Measurements from ENCODE around the gene KIRREL3.

KIRREL3 gene

DNA sequence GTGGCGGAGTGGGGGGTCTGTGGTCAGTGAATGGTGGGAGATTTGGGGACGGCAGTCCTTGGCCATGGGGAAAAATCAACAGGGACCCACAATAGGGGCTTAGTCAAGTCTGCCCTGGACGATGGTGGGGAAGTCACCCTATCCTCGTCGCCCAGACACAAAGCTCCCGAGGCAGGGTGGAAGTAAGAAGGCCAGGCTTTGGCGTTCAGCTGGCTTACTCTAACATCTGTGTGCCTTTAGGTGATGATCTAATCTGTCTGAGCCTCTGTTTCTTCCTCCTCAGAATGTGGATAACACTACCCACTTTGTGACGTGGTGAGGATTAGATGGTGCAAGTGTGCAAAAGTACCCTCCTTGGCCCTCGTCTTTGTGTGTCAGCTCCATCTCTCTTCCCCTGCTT lies 452.9 kb downstream of the KIRREL3 start:
- no peak for DNase-seq (ENCODE audit: low read depth in 1 of 2, low spot score in 1 of 2)
- no peak for TF ChIP-seq JUND (IDR thresholded peaks at IDR 0.05; ENCODE audit: low read depth)
- in situ Hi-C loops (cut with HindIII; ENCODE audit: low pct_unique_long_range_greater_than_20kb, low sequenced_read_pairs) = no loop called here

DNA sequence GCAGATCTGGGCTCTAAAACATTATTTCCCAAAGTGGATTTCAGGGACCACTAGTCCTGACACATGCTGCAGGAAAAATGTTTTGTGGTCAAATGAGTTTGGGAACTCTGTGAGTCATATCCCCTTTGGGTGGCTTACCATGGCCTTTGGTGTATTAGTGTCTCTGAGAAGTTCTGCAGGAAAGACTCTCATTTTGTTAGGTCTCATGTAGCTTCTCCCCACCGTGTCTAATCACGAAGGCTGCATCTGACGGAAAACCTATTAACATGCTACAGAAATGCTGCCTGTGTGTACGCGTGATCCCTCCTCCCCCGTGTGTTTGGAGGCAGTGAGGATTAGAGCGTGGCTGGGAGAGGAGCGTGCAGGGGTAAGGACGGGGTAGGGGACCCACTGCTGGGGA lies 453.4 kb downstream of the KIRREL3 start:
- in situ Hi-C loops (cut with HindIII; ENCODE audit: low pct_unique_long_range_greater_than_20kb, low sequenced_read_pairs) = no loop called here
- no peak for TF ChIP-seq JUND (IDR thresholded peaks at IDR 0.05; ENCODE audit: low read depth)
- no peak for DNase-seq (ENCODE audit: low read depth in 1 of 2, low spot score in 1 of 2)

DNA sequence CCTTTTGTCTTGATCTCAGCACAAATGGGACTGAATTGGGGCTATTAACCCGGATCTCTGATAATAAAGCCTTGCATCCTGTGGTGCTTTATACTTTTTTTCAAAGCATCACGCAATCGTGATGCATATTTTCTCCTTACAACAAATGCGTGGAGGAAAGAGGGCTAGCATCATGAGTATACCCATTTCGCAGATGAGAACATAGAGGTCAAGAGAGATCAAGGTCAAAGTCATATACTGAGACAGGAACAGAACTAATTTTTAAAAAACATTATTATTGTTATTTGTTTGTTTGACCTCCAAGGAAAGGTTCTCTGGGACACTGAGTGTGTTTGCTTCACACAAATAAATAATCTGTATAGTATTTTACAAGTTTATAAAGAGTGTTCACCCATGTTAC lies 453.9 kb downstream of the KIRREL3 start:
- no peak for DNase-seq (ENCODE audit: low read depth in 1 of 2, low spot score in 1 of 2)
- in situ Hi-C loops (cut with HindIII; ENCODE audit: low pct_unique_long_range_greater_than_20kb, low sequenced_read_pairs) = no loop called here
- no peak for TF ChIP-seq JUND (IDR thresholded peaks at IDR 0.05; ENCODE audit: low read depth)

DNA sequence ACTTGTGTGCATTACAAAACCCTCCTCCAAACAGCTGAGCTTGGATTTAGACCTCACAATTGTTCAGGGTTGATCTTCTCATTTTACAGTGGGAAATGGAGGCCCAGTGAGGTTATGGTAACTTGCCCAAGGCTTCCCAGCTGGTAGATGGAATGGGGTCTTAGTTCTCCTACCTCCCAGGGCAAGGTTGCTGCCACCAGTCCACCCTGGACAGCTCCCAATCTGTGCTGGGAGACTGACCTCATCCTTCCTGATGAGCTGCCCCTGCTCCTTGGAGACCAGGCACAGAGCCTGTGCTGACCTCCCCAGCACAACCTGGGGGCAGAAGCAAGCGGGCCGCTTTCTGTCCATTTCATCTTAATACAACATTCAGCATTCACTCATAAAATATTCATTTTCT lies 454.4 kb downstream of the KIRREL3 start:
- no peak for TF ChIP-seq JUND (IDR thresholded peaks at IDR 0.05; ENCODE audit: low read depth)
- DNase-seq (ENCODE audit: low read depth in 1 of 2, low spot score in 1 of 2) = peak in 1 of 2 experiments; percentile 39
- in situ Hi-C loops (cut with HindIII; ENCODE audit: low pct_unique_long_range_greater_than_20kb, low sequenced_read_pairs) = no loop called here

DNA sequence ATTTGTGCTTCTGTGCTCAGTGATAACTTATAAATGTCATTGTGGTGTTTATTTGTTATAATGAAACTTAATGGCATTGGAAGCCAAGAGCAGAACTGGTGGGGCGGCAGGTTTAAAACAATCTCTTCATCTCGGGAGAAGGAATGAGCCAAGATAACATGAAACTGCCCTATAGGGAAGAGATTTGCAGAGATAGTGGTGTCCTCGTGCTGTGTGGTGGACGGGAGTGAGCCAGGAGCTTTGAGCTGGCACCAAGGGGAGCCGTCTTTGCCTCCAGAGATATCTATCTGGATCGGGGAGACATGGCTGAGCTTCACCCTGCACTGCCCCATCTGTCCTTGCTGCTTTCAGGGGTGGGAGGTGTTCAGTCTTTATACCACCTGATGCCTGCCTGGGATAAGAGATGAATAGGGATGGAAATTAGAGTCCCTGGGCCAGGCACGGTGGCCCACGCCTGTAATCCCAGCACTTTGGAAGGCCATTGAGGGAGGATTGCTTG lies 455.5 kb downstream of the KIRREL3 start:
- DNase-seq (ENCODE audit: low read depth in 1 of 2, low spot score in 1 of 2) = peak in 1 of 2 experiments; percentile 24
- no peak for TF ChIP-seq JUND (IDR thresholded peaks at IDR 0.05; ENCODE audit: low read depth)
- in situ Hi-C loops (cut with HindIII; ENCODE audit: low pct_unique_long_range_greater_than_20kb, low sequenced_read_pairs) = no loop called here

DNA sequence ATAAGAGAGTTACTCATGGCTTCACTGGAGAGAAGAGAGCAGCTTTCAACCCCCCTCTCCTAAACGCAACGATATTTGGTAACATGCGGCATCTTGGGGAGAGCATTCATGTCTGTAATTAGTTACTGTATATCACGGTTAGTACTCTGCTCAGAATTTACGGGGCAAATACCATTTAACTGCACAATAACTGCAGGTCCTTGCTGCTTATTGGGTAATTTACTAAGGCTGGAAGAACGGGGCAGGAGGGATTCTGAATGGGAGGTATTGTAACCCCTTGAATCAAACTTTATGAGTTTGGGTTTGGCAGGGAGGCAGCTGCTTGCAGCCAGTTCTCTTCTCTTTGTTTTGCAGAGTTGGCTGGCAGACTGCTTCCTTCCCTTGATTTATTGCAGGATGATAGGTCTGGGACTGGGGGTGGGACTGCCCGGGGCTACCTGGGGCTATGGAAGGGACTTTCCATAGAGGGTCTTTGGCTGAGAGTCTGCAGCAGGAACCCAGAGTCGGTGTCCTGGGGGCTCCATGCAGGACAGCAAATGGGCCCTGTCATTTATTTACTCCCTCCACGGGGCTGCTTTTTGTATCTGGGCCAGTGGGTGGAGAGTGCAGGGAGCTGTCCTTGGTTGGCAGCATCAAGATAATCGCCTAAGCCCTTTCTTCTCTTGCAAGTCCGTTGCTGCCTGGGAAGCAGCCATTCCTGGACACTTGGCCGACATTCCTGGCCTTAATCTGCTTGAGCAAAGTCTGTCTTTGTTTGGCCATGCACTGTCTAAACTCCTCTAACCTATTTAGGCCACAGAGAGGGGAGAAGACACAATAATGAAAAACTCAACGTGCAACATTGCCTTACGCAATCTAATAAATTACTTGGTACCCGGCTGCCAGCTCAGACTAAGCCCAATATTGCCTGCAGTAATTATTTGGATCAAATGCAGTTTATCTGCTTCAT lies 456.2 kb downstream of the KIRREL3 start:
- DNase-seq (ENCODE audit: low read depth in 1 of 2, low spot score in 1 of 2) = peak; percentile 52 to 77
- TF ChIP-seq JUND (IDR thresholded peaks at IDR 0.05; ENCODE audit: low read depth) = no peak
- in situ Hi-C loops (cut with HindIII; ENCODE audit: low pct_unique_long_range_greater_than_20kb, low sequenced_read_pairs) = no loop called here

DNA sequence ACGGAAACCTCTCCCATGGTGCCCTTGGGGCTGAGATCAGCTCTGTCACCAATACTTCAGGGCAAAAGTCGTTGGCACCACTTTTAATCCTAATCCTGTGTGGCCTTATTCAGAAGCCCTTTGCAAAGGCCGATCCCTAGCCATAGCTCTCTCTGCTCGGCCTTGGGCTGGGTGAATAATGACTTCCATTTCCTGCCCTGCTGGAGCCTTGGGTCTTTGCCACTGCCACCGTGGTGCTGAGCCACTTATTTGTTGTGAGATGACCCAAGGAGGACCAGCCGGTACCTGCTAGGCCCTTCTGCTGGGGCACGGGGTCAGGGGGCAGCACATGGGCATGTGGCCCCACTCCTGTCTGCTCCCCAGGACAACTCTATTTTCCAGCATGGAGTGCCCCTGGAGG lies 456.9 kb downstream of the KIRREL3 start:
- TF ChIP-seq JUND (IDR thresholded peaks at IDR 0.05; ENCODE audit: low read depth) = no peak
- in situ Hi-C loops (cut with HindIII; ENCODE audit: low pct_unique_long_range_greater_than_20kb, low sequenced_read_pairs) = no loop called here
- DNase-seq (ENCODE audit: low read depth in 1 of 2, low spot score in 1 of 2) = no peak

DNA sequence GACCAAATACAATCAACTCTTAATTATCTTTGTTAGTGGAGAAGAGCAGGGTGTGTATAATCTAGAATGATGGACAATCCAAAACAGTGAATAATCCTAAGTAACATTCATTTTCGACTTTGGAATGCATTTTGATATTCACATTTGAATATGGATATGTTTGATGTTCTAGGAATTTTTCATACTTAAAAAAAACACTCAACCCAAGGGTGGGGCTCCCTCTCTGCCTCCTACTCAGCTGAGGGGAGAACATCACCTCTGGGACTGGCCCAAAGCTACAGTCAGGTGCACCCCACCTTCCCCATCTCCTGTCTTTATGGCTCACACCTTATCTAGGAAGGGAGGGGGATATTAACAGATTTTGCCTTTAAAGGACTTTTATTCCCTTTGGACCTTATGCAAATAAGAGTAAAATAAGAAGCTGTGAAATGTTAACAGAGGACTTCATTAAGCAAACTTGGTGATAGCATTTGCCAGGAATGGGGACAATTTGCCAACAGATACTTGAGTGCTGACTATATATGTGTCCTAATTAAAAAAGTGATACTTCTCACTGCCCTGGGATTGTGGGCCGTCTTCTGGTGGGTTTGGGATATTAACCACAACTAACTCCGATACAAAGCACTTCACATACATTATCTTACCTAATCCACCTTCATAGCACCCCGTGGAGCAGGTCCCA lies 458.1 kb downstream of the KIRREL3 start:
- in situ Hi-C loops (cut with HindIII; ENCODE audit: low pct_unique_long_range_greater_than_20kb, low sequenced_read_pairs) = no loop called here
- TF ChIP-seq JUND (IDR thresholded peaks at IDR 0.05; ENCODE audit: low read depth) = no peak
- DNase-seq (ENCODE audit: low read depth in 1 of 2, low spot score in 1 of 2) = no peak

DNA sequence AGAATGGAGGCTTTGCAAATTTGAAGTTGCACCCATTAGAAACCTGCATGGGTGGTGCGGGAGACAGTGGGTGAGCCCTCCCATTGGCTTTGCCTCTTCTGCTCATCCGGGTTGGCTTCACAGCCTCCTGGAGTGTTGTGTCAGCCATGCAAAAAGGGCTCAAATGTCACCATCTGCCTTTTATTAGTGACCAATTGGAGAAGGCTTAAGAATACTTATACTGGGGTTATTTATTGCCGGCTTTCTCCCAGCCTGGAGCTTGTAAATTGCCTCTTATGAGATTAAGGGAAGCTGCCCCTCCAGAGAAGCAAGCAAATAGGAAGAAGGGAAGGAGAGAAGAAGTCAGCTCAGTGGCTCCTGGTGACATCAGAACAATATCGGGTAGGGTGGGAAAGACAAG lies 462.5 kb downstream of the KIRREL3 start:
- no peak for DNase-seq (ENCODE audit: low read depth in 1 of 2, low spot score in 1 of 2)
- TF ChIP-seq JUND (IDR thresholded peaks at IDR 0.05; ENCODE audit: low read depth) = no peak
- in situ Hi-C loops (cut with HindIII; ENCODE audit: low pct_unique_long_range_greater_than_20kb, low sequenced_read_pairs) = no loop called here

DNA sequence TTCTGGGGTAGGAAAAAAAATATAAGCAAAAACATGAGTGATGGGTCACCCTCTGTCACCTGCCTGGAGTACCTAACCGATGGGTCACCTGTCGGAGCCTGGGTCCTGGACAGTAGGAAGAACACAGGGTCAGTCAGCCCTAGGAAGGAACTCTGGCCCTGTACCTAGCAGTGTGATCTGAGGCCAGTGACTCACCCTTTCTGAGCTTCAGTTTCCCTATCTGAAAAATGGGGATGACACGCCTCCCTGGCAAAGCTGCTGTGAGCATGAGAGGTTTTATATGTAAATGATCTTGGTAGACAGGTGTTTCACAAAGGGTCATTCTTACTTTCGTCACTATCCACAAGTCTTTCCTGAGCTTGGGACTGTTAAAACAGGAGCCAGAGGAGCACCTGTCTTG lies 463.1 kb downstream of the KIRREL3 start:
- DNase-seq (ENCODE audit: low read depth in 1 of 2, low spot score in 1 of 2) = no peak
- in situ Hi-C loops (cut with HindIII; ENCODE audit: low pct_unique_long_range_greater_than_20kb, low sequenced_read_pairs) = no loop called here
- TF ChIP-seq JUND (IDR thresholded peaks at IDR 0.05; ENCODE audit: low read depth) = no peak

DNA sequence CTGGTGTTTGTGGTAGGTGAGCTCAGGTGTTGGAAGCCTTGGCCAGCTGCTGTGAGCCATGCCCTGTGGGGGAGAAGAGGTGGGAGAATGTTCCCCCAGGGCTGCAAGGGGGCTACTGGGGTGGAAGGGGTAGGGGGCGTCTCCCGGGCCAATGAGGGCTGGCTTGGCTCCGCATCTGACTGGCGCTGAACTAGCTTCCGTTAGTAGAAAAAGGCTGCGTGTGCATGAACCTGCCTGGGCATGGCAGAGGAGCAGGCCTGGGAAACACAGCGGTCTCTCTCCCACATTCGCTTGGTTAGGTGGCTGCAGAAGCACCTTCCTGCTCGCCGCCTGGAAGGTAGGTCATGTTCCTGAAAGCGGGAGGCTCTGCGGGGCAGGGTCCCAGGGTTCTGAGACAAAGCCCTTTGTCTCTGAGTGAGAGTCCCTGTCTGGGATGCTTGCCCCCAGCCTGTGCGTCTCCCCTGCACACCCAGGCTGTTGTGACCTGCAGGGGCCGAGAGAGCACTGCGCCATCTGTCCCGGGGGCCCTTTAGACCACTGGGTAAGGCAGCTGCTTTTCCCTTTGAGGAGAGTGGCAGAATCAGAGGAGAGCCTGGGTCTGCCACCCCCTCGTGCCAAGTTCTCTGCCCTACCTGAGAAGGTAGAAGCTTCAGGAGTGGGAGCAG lies 466.3 kb downstream of the KIRREL3 start:
- TF ChIP-seq JUND (IDR thresholded peaks at IDR 0.05; ENCODE audit: low read depth) = no peak
- DNase-seq (ENCODE audit: low read depth in 1 of 2, low spot score in 1 of 2) = no peak
- in situ Hi-C loops (cut with HindIII; ENCODE audit: low pct_unique_long_range_greater_than_20kb, low sequenced_read_pairs) = no loop called here

DNA sequence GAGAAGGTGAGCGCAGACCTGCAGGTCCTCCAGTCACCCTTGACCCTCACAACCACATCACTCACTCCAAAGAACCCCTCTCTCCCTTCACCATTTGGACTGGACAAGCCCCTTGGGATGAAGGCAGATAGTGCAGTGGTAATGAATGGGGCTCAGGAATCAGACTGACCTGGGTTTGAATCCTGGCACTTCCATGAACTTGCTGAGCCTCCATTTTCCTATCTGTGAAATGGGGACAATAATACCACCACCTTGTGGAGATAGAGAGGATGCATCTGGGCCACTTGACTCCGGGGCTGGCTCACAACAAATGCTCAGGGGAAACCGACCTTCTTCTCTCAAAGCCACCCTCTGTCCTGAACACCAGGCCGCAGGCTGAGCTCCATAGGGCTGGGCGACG lies 467.0 kb downstream of the KIRREL3 start:
- in situ Hi-C loops (cut with HindIII; ENCODE audit: low pct_unique_long_range_greater_than_20kb, low sequenced_read_pairs) = no loop called here
- no peak for TF ChIP-seq JUND (IDR thresholded peaks at IDR 0.05; ENCODE audit: low read depth)
- no peak for DNase-seq (ENCODE audit: low read depth in 1 of 2, low spot score in 1 of 2)

DNA sequence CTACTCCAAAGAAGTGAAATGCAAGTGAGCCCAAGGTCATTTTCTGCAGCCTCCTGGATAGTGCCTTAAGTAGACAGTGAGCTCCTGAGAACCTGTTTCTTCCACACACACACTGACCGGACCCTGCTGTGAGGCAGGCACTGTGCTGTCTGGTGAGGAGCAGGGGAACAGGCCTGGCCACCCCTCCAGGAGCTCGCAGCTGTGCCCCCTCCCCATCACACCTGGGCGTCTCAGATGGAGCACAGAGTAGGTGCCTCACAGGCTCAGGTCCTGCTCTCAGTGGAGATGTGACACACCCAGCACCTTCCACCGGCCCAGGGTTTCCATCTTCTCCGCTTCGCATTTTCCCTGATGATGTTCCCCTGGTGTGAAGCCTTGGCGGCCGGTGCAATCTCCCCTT lies 470.2 kb downstream of the KIRREL3 start:
- no peak for DNase-seq (ENCODE audit: low read depth in 1 of 2, low spot score in 1 of 2)
- in situ Hi-C loops (cut with HindIII; ENCODE audit: low pct_unique_long_range_greater_than_20kb, low sequenced_read_pairs) = no loop called here
- no peak for TF ChIP-seq JUND (IDR thresholded peaks at IDR 0.05; ENCODE audit: low read depth)

All from T47D (cell line).